ENCODE data around the gene DBN1.

Gene DBN1

DNA sequence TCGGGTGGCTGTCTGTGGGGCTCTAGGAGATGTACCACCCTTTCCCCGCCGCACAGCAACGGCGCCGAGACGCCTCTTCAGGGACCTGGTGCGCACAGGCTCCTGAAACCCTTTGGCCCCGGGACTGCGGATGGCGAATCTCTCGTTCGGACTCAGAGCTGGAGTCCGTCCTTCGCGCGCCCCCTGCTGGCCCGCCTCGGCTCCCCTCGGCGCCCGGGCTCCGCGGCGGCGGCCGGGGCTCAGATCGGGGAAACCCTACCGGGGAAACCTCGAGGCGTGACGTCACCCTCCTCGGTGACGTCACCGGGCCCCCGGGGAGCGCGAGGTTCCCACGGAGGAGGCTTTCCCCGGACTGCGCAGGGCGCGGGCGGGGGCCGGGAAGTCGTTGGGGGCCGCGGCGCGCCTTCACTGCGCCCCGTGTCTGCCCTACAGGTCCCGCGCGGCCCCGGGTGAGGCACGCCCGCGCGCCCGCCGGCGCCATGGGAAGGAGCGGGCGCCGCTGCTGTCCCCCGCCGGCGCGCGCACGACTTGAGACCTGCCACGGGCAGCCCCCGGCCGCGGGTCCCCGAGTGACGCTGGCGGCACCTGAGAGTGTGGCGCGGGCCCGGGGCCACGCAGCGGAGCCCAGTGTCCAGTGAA is 18.9 kb downstream of the DBN1 start:
- DNase-seq (ENCODE audit: low read depth), result peak; percentile 65
- TF ChIP-seq, protein P1, sequence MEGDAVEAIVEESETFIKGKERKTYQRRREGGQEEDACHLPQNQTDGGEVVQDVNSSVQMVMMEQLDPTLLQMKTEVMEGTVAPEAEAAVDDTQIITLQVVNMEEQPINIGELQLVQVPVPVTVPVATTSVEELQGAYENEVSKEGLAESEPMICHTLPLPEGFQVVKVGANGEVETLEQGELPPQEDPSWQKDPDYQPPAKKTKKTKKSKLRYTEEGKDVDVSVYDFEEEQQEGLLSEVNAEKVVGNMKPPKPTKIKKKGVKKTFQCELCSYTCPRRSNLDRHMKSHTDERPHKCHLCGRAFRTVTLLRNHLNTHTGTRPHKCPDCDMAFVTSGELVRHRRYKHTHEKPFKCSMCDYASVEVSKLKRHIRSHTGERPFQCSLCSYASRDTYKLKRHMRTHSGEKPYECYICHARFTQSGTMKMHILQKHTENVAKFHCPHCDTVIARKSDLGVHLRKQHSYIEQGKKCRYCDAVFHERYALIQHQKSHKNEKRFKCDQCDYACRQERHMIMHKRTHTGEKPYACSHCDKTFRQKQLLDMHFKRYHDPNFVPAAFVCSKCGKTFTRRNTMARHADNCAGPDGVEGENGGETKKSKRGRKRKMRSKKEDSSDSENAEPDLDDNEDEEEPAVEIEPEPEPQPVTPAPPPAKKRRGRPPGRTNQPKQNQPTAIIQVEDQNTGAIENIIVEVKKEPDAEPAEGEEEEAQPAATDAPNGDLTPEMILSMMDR (IDR thresholded peaks at IDR 0.05; ENCODE audit: low read depth, low read length, missing control alignments), result peak; percentile 82
- H3K4me3 ChIP-seq (ENCODE audit: low read depth, low read length), result peak overlapping the region; percentile 76

DNA sequence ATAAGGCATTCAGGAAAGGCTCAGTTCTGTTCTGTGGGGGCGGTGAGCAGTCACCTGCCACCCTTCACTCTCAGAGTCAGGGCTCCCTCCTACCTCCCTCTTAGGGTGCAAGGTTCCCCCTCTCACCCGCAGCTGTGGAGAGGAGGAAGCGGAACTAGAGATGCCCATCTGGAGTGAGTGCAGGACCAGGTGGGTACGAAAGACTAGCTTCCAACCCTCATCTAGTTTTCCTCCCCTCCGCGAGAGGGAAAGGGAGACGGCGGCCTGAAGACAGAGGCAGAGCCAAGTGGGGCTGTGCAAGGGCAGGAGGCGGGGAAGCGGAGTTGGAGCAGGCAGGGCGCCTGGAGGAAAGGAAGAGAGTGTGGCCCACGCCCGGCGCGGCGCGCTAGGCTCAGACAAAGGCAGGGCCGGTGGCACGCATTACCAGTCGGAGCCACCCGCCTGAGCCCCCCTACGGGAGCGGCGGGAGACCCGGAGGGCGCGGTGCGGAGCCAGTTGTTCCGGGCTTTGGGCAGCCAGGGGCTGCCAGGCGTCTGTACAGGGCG is 19.5 kb downstream of the DBN1 start:
- H3K4me3 ChIP-seq (ENCODE audit: low read depth, low read length), result peak overlapping the region; percentile 76
- no peak for DNase-seq (ENCODE audit: low read depth)
- TF ChIP-seq, protein P1 (IDR thresholded peaks at IDR 0.05; ENCODE audit: low read depth, low read length, missing control alignments), result no peak

DNA sequence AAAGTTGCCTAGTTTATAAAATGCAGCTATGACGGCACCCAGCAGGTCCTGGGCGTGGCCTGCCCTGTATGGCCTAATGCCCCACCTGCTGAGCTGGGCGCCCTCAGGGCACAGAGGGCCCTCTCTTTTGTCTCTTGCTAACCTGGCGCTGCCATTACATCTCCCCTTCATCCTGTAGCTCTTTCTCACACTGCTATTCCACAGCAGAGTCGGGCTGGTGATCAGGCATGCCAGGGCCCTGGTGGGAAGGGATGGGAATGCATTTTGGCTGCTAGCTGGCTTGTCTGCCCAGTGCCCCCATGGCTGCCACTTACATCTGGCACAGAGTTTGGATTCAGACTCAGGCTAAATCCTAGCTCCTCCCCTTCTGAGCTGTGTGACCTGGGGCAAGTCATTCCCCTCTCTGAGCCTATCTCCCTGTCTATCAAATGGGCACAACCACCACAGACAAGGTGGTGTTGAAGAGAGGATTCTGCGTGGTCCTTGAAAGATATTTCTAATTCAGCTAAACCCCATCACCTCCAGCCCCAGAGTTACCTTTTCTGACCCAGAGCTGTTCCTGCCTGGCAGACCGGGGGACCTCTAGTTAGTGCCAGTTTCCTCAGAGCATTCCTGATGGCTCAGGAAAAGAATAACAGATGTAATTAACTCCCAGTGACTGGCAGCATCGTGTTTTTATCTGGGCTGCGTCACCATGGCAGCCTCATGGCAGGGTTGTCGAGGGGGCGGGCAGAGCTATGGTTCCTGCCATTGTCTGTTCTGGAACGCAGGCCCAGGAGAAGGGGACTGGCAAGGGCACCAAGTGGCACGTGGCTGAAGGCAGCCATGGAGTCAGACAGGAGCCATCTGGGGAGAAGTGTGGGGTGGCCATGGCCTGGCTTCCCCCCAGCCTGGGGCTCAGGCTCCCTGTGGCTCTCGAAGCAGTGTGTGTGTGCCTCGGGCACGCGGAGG is 20.5 kb downstream of the DBN1 start:
- H3K4me3 ChIP-seq (ENCODE audit: low read depth, low read length), result no peak overlapping the region

DNA sequence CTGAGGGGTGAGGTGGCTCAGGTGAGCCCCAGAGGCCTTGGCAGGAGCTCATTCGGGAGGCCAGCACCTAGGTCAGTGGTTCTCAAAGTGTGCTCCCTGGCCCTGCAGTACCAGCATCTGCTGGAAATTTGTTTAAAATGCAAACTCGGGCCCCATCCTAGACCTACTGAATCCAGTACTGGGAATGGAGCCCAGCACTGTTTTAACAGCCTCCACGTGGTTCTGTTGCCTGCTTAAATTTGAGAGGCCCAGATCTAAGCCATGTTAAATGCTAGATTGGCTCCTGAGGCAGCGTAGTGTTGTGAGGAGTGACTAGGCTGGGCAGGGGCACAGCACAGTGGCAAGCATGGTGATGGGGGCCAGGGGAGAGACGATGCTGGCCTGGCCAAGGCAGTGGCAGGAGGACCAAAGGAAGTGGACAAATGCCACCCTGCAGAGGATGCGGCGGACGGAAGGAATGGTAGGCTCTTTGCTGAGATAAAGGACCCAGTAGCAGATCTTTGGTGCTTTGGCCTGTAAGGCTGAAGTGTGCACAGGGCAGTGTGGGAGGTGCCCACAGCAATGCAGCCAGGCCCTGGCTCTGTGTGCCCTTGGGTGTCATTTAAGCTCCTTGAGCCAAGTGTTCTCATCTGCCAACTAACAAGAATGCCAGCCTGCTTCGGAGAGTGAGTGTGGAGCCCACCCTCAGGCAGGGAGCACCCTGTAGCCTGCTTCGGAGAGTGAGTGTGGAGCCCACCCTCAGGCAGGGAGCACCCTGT is 22.6 kb downstream of the DBN1 start:
- DNase-seq (ENCODE audit: low read depth), result no peak
- H3K4me3 ChIP-seq (ENCODE audit: low read depth, low read length), result no peak overlapping the region
- TF ChIP-seq, protein P1 (IDR thresholded peaks at IDR 0.05; ENCODE audit: low read depth, low read length, missing control alignments), result no peak

More for the DNA sequence above, 20.5 kb downstream of the DBN1 start:
- DNase-seq (ENCODE audit: low read depth), result no peak
- TF ChIP-seq, protein P1 (IDR thresholded peaks at IDR 0.05; ENCODE audit: low read depth, low read length, missing control alignments), result no peak

DNA sequence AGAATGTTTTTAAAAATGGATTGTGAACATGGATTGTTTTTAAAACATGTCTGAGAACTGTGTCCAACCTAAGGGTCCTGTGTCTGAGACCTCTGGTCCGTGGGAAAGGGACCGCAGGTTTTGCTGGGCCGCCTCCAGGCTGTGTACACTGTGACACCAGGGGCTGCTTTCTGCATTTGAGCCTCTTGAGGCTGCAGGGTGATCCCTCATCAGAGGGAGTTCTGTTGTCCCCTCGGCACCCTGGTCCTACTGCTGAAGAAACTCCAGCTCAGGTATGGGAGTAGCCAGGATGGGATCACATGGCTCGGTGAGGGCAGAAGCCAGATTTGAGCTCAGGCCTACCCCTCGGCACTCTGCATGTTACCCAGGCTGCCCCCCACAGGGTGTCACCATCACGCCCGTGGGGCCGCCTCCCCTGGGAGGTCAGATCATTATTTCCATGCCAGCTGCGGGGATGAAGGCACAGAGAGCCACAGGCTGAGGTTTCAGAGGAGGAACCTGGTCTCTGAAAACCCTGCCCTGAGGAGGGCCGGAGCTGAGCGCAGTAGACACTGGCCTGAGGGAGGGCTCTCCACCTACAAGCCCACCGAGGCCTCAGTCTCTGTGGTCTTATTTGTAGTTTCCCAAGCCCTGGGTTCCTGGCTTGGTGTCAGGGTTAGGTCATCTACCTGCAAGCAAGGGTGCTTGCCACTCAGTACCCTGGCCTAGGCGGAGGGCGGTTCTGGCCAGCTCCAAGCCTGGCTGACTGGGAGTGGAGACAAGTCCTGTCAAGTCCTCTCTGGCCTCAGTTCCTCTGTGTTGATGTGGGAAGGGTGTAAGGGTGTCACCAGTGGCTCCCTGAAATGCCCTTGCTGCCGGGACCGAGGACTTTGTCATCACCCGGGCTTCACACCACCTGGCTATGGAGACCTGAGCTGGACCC is 24.0 kb downstream of the DBN1 start:
- TF ChIP-seq, protein P1 (IDR thresholded peaks at IDR 0.05; ENCODE audit: low read depth, low read length, missing control alignments), result no peak
- H3K4me3 ChIP-seq (ENCODE audit: low read depth, low read length), result no peak overlapping the region
- DNase-seq (ENCODE audit: low read depth), result no peak
